ENCODE results near the gene GRID1.

GRID1 gene

DNA sequence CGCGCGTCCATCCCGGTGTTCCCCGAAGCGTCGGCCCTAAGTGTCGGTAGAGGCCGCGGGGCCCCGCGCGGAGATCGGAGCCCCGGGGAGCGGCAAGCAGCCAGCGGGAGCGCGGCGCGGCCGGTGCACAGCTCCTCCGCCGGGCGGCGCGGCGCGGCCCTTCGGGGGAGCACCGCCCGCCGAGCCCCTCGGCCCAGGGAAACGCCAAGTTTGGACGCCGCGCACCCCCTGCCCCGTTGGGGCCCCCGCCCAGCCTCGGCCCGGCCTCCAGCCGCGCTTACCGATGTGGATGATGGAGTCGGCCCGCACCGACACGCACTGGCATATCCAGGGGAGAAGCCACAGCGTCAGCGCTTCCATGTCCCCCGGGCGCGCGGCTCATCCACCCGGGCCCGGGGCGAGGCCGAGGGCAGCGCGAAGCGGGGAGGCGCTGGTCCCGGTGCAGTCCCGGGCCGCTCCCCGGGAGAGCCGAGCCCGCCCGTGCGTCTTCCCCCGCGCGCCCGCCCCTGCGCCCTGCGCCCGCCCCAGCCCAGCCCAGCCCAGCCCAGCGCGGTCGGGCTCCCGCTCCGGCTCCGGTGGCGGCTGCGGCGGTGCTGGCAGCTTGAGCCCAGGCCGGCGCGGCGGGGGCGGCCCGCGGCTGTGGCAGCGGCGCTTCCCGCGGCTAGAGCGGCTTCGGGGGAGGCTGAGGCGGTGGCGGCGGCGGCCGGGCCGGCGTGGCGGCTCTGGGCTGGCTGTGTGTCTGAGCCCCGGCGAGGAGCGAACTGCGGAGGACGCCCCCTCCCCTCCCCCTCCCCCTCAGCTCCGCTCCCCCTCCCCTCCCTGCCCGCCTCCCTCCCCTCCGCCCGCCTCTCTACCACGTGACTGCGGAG lies at the start of gene GRID1 (continued):
- TF ChIP-seq, protein P1, sequence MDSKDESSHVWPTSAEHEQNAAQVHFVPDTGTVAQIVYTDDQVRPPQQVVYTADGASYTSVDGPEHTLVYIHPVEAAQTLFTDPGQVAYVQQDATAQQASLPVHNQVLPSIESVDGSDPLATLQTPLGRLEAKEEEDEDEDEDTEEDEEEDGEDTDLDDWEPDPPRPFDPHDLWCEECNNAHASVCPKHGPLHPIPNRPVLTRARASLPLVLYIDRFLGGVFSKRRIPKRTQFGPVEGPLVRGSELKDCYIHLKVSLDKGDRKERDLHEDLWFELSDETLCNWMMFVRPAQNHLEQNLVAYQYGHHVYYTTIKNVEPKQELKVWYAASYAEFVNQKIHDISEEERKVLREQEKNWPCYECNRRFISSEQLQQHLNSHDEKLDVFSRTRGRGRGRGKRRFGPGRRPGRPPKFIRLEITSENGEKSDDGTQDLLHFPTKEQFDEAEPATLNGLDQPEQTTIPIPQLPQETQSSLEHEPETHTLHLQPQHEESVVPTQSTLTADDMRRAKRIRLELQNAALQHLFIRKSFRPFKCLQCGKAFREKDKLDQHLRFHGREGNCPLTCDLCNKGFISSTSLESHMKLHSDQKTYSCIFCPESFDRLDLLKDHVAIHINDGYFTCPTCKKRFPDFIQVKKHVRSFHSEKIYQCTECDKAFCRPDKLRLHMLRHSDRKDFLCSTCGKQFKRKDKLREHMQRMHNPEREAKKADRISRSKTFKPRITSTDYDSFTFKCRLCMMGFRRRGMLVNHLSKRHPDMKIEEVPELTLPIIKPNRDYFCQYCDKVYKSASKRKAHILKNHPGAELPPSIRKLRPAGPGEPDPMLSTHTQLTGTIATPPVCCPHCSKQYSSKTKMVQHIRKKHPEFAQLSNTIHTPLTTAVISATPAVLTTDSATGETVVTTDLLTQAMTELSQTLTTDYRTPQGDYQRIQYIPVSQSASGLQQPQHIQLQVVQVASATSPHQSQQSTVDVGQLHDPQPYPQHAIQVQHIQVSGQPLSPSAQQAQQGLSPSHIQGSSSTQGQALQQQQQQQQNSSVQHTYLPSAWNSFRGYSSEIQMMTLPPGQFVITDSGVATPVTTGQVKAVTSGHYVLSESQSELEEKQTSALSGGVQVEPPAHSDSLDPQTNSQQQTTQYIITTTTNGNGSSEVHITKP (tag by site-specific recombination; IDR thresholded peaks at IDR 0.05): no peak
- TF ChIP-seq SP7 (tag by site-specific recombination; IDR thresholded peaks at IDR 0.05): no peak
- TF ChIP-seq ZNF596 (tag by site-specific recombination; IDR thresholded peaks at IDR 0.05): 0 out of 2 replicates have a peak, but pooled peaks have one; percentile 14
- no peak for TF ChIP-seq ZNF571 (tag by site-specific recombination; IDR thresholded peaks at IDR 0.05)
- TF ChIP-seq ZNF324 (tag by site-specific recombination; IDR thresholded peaks at IDR 0.05): no peak
- TF ChIP-seq TCF7L2 (IDR thresholded peaks at IDR 0.05; ENCODE audit: borderline replicate concordance, low read depth, low read length): no peak
- peak; percentile 66; the same call in 1 of the 2 replicates for TF ChIP-seq ZNF561 (tag by site-specific recombination; IDR thresholded peaks at IDR 0.05; ENCODE audit: borderline replicate concordance)
- TF ChIP-seq REPIN1 (tag by site-specific recombination; IDR thresholded peaks at IDR 0.05; ENCODE audit: low read depth): no peak
- TF ChIP-seq, protein P2, sequence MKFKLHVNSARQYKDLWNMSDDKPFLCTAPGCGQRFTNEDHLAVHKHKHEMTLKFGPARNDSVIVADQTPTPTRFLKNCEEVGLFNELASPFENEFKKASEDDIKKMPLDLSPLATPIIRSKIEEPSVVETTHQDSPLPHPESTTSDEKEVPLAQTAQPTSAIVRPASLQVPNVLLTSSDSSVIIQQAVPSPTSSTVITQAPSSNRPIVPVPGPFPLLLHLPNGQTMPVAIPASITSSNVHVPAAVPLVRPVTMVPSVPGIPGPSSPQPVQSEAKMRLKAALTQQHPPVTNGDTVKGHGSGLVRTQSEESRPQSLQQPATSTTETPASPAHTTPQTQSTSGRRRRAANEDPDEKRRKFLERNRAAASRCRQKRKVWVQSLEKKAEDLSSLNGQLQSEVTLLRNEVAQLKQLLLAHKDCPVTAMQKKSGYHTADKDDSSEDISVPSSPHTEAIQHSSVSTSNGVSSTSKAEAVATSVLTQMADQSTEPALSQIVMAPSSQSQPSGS (tag by site-specific recombination; IDR thresholded peaks at IDR 0.05; ENCODE audit: low read depth): no peak
- no peak for TF ChIP-seq OSR2 (tag by site-specific recombination; IDR thresholded peaks at IDR 0.05)
- TF ChIP-seq, protein P3, sequence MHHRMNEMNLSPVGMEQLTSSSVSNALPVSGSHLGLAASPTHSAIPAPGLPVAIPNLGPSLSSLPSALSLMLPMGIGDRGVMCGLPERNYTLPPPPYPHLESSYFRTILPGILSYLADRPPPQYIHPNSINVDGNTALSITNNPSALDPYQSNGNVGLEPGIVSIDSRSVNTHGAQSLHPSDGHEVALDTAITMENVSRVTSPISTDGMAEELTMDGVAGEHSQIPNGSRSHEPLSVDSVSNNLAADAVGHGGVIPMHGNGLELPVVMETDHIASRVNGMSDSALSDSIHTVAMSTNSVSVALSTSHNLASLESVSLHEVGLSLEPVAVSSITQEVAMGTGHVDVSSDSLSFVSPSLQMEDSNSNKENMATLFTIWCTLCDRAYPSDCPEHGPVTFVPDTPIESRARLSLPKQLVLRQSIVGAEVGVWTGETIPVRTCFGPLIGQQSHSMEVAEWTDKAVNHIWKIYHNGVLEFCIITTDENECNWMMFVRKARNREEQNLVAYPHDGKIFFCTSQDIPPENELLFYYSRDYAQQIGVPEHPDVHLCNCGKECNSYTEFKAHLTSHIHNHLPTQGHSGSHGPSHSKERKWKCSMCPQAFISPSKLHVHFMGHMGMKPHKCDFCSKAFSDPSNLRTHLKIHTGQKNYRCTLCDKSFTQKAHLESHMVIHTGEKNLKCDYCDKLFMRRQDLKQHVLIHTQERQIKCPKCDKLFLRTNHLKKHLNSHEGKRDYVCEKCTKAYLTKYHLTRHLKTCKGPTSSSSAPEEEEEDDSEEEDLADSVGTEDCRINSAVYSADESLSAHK (tag by site-specific recombination; IDR thresholded peaks at IDR 0.05): no peak
- no peak for TF ChIP-seq ZNF132 (tag by site-specific recombination; IDR thresholded peaks at IDR 0.05; ENCODE audit: borderline replicate concordance)
- TF ChIP-seq, protein P4, sequence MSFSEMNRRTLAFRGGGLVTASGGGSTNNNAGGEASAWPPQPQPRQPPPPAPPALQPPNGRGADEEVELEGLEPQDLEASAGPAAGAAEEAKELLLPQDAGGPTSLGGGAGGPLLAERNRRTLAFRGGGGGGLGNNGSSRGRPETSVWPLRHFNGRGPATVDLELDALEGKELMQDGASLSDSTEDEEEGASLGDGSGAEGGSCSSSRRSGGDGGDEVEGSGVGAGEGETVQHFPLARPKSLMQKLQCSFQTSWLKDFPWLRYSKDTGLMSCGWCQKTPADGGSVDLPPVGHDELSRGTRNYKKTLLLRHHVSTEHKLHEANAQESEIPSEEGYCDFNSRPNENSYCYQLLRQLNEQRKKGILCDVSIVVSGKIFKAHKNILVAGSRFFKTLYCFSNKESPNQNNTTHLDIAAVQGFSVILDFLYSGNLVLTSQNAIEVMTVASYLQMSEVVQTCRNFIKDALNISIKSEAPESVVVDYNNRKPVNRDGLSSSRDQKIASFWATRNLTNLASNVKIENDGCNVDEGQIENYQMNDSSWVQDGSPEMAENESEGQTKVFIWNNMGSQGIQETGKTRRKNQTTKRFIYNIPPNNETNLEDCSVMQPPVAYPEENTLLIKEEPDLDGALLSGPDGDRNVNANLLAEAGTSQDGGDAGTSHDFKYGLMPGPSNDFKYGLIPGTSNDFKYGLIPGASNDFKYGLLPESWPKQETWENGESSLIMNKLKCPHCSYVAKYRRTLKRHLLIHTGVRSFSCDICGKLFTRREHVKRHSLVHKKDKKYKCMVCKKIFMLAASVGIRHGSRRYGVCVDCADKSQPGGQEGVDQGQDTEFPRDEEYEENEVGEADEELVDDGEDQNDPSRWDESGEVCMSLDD (tag by site-specific recombination; IDR thresholded peaks at IDR 0.05): peak; percentile 8; the same call in 1 of the 2 replicates
- TF ChIP-seq ZNF585B (tag by site-specific recombination; IDR thresholded peaks at IDR 0.05): no peak
- TF ChIP-seq ZNF423 (tag by site-specific recombination; IDR thresholded peaks at IDR 0.05): 0 out of 2 replicates have a peak, but pooled peaks have one; percentile 2
- TF ChIP-seq, protein P5, sequence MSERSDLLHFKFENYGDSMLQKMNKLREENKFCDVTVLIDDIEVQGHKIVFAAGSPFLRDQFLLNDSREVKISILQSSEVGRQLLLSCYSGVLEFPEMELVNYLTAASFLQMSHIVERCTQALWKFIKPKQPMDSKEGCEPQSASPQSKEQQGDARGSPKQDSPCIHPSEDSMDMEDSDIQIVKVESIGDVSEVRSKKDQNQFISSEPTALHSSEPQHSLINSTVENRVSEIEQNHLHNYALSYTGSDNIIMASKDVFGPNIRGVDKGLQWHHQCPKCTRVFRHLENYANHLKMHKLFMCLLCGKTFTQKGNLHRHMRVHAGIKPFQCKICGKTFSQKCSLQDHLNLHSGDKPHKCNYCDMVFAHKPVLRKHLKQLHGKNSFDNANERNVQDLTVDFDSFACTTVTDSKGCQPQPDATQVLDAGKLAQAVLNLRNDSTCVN (tag by site-specific recombination; optimal IDR thresholded peaks at IDR 0.05): peak; percentile 49
- TF ChIP-seq ZBTB20 (tag by site-specific recombination; IDR thresholded peaks at IDR 0.05): peak; percentile 68; the same call in 1 of the 2 replicates
- TF ChIP-seq ZNF843 (tag by site-specific recombination; IDR thresholded peaks at IDR 0.05): no peak
